ENCODE results near the gene POLD3.
A peak's percentile ranks its signal among the peaks of the same experiment; 100 is the strongest.

The POLD3 gene

GRCh38 chr11:74676596-74676995 is 84.2 kb downstream of the POLD3 start:
- DNase-seq = no peak

GRCh38 chr11:74677131-74677530 is 84.7 kb downstream of the POLD3 start:
- no peak for DNase-seq

- no peak for DNase-seq
These were observed 85.7 kb downstream of the POLD3 start for GRCh38 chr11:74678041-74678440.

- no peak for DNase-seq
These were observed 86.5 kb downstream of the POLD3 start for GRCh38 chr11:74678591-74679512.

- no peak for DNase-seq
These were observed 87.1 kb downstream of the POLD3 start for GRCh38 chr11:74679513-74679865.

GRCh38 chr11:74680035-74680671 is 87.8 kb downstream of the POLD3 start:
- no peak for DNase-seq

GRCh38 chr11:74680703-74681531 is 88.5 kb downstream of the POLD3 start:
- DNase-seq = no peak

- peak; percentile 73 for DNase-seq
These were observed 89.6 kb downstream of the POLD3 start for GRCh38 chr11:74681686-74682651.

- DNase-seq = no peak
These were observed 90.4 kb downstream of the POLD3 start for GRCh38 chr11:74682731-74683278.

- no peak for DNase-seq
These were observed 91.0 kb downstream of the POLD3 start for GRCh38 chr11:74683279-74683871.

GRCh38 chr11:74683941-74684481 is 91.6 kb downstream of the POLD3 start:
- no peak for DNase-seq

GRCh38 chr11:74684661-74685060 is 92.3 kb downstream of the POLD3 start:
- DNase-seq = no peak

- no peak for DNase-seq
These were observed 93.0 kb downstream of the POLD3 start for GRCh38 chr11:74685338-74685737.

- no peak for DNase-seq
These were observed 93.5 kb downstream of the POLD3 start for GRCh38 chr11:74685905-74686304.

- DNase-seq = no peak
These were observed 94.4 kb downstream of the POLD3 start for GRCh38 chr11:74686792-74687191.

GRCh38 chr11:74687237-74688023 is 95.0 kb downstream of the POLD3 start:
- peak; percentile 25 for DNase-seq

- no peak for DNase-seq
These were observed 97.3 kb downstream of the POLD3 start for GRCh38 chr11:74689666-74690065.

- DNase-seq = no peak
These were observed 99.4 kb downstream of the POLD3 start for GRCh38 chr11:74691755-74692154.

Measured in NCI-H226 (cell line).